Measurements from ENCODE around the gene TBATA.

The TBATA gene

GRCh38 chr10:70743879-70744278 is 41.3 kb downstream of the TBATA start:
- no peak for DNase-seq (ENCODE audit: low read depth in 2 of 2)

GRCh38 chr10:70743430-70743788 is 41.8 kb downstream of the TBATA start:
- DNase-seq (ENCODE audit: low read depth in 2 of 2), result no peak

GRCh38 chr10:70742537-70743429 is 42.4 kb downstream of the TBATA start:
- no peak for DNase-seq (ENCODE audit: low read depth in 2 of 2)

- DNase-seq (ENCODE audit: low read depth in 2 of 2), result no peak
These were observed 44.5 kb downstream of the TBATA start for GRCh38 chr10:70740406-70741288.

GRCh38 chr10:70738761-70739121 is 46.4 kb downstream of the TBATA start:
- DNase-seq (ENCODE audit: low read depth in 2 of 2), result no peak

GRCh38 chr10:70738006-70738760 is 47.0 kb downstream of the TBATA start:
- no peak for DNase-seq (ENCODE audit: low read depth in 2 of 2)

GRCh38 chr10:70737250-70737649 is 47.9 kb downstream of the TBATA start:
- no peak for DNase-seq (ENCODE audit: low read depth in 2 of 2)

GRCh38 chr10:70736525-70736924 is 48.7 kb downstream of the TBATA start:
- DNase-seq (ENCODE audit: low read depth in 2 of 2), result no peak

GRCh38 chr10:70735161-70735560 is 50.0 kb downstream of the TBATA start:
- no peak for DNase-seq (ENCODE audit: low read depth in 2 of 2)

- no peak for DNase-seq (ENCODE audit: low read depth in 2 of 2)
These were observed 52.1 kb downstream of the TBATA start for GRCh38 chr10:70733051-70733450.

- DNase-seq (ENCODE audit: low read depth in 2 of 2), result no peak
These were observed 52.6 kb downstream of the TBATA start for GRCh38 chr10:70732569-70732968.

- DNase-seq (ENCODE audit: low read depth in 2 of 2), result no peak
These were observed 54.2 kb downstream of the TBATA start for GRCh38 chr10:70730955-70731354.

GRCh38 chr10:70729763-70730357 is 55.3 kb downstream of the TBATA start:
- no peak for DNase-seq (ENCODE audit: low read depth in 2 of 2)

- no peak for DNase-seq (ENCODE audit: low read depth in 2 of 2)
These were observed 56.8 kb downstream of the TBATA start for GRCh38 chr10:70728328-70728727.

GRCh38 chr10:70726909-70727495 is 58.2 kb downstream of the TBATA start:
- no peak for DNase-seq (ENCODE audit: low read depth in 2 of 2)

- no peak for DNase-seq (ENCODE audit: low read depth in 2 of 2)
These were observed 61.4 kb downstream of the TBATA start for GRCh38 chr10:70723771-70724170.

- DNase-seq (ENCODE audit: low read depth in 2 of 2), result no peak
These were observed 62.3 kb downstream of the TBATA start for GRCh38 chr10:70722820-70723424.

Data from activated CD4-positive, alpha-beta T cell treated with anti-CD3 and anti-CD28 coated beads for 24 hours (primary cell).